Stimulated activated CD8-positive, alpha-beta memory T cell treated with anti-CD3 and anti-CD28 coated beads, Interleukin-7, amount 100 ng/mL, for 1 hour (primary cell): ENCODE measurements around the gene ANAPC7.
"Not testable (repeated sequence)": the region's sequence is repeated elsewhere in the genome, so short reads cannot be mapped to it uniquely, and the experiment has no call there.

Experiments used
- DNase-seq, 2 donors: peaks; one replicate each; pipeline ENCODE4 v3.0.0-alpha.2; 2020; ENCODE audit warnings: low read depth in 2 of 2

ANAPC7 gene

GRCh38 chr12:110373962-110374611 lies 29.4 kb downstream of the ANAPC7 start:
- no peak for DNase-seq

GRCh38 chr12:110373425-110373824 lies 30.1 kb downstream of the ANAPC7 start:
- DNase-seq = no peak

- no peak for DNase-seq
Measured at GRCh38 chr12:110373025-110373424, 30.5 kb downstream of the ANAPC7 start.

- no peak for DNase-seq
Measured at GRCh38 chr12:110372056-110372425, 31.5 kb downstream of the ANAPC7 start.

GRCh38 chr12:110371408-110372055 lies 32.0 kb downstream of the ANAPC7 start:
- DNase-seq = no peak

GRCh38 chr12:110370732-110371231 lies 32.7 kb downstream of the ANAPC7 start:
- DNase-seq = no peak

GRCh38 chr12:110369992-110370391 lies 33.5 kb downstream of the ANAPC7 start:
- DNase-seq = no peak

- DNase-seq = no peak
Measured at GRCh38 chr12:110367181-110367864, 36.2 kb downstream of the ANAPC7 start.

GRCh38 chr12:110366321-110367142 lies 37.0 kb downstream of the ANAPC7 start:
- no peak for DNase-seq

- no peak for DNase-seq
Measured at GRCh38 chr12:110365489-110366320, 37.8 kb downstream of the ANAPC7 start.

GRCh38 chr12:110361216-110361615 lies 42.3 kb downstream of the ANAPC7 start:
- DNase-seq = no peak

GRCh38 chr12:110358384-110359097 lies 45.0 kb downstream of the ANAPC7 start:
- DNase-seq = not testable (repeated sequence)

GRCh38 chr12:110355073-110355472 lies 48.4 kb downstream of the ANAPC7 start:
- DNase-seq = no peak

GRCh38 chr12:110354172-110354780 lies 49.2 kb downstream of the ANAPC7 start:
- no peak for DNase-seq

GRCh38 chr12:110353211-110353965 lies 50.1 kb downstream of the ANAPC7 start:
- no peak for DNase-seq

- no peak for DNase-seq
Measured at GRCh38 chr12:110352401-110352800, 51.1 kb downstream of the ANAPC7 start.

GRCh38 chr12:110351119-110351518 lies 52.4 kb downstream of the ANAPC7 start:
- DNase-seq = no peak

GRCh38 chr12:110349514-110350151 lies 53.9 kb downstream of the ANAPC7 start:
- DNase-seq = peak in 1 of 2 donors; percentile 12

GRCh38 chr12:110349096-110349495 lies 54.4 kb downstream of the ANAPC7 start:
- DNase-seq = no peak
